NCI-H1092 (cell line): ENCODE data around the gene UBE2D3.
"Not testable (repeated sequence)": the region's sequence is repeated elsewhere in the genome, so short reads cannot be mapped to it uniquely, and the experiment has no call there.

ENCODE experiments used
- DNase-seq: peaks from one replicate; lab custom pipeline; 2025; lab: John Stamatoyannopoulos, UW

UBE2D3 gene

GRCh38 chr4:102826890-102827673 lies at the start of gene UBE2D3:
UBE2D3 (minus strand) TSS chr4:102827551; CDS start chr4:102826508, 1,043 bp downstream.
- peak; percentile 94 for DNase-seq

- DNase-seq, result no peak
Observed at GRCh38 chr4:102871772-102872171, 44.4 kb upstream of the UBE2D3 start.

- no peak for DNase-seq
Observed at GRCh38 chr4:102869569-102870197, 42.3 kb upstream of the UBE2D3 start.

GRCh38 chr4:102868781-102869568 lies 41.6 kb upstream of the UBE2D3 start, which contains the start of gene CISD2:
CISD2 (plus strand) TSS chr4:102868992; CDS start chr4:102869085, 93 bp downstream.
- peak; percentile 91 for DNase-seq

- DNase-seq, result peak; percentile 41
Observed at GRCh38 chr4:102868153-102868780, 40.9 kb upstream of the UBE2D3 start.

GRCh38 chr4:102867278-102868152 lies 40.2 kb upstream of the UBE2D3 start:
- DNase-seq, result no peak

- DNase-seq, result not testable (repeated sequence)
Observed at GRCh38 chr4:102865327-102865726, 38.0 kb upstream of the UBE2D3 start.

- no peak for DNase-seq
Observed at GRCh38 chr4:102862747-102863146, 35.4 kb upstream of the UBE2D3 start.

- no peak for DNase-seq
Observed at GRCh38 chr4:102862016-102862415, 34.7 kb upstream of the UBE2D3 start.

- no peak for DNase-seq
Observed at GRCh38 chr4:102860611-102861324, 33.4 kb upstream of the UBE2D3 start.

GRCh38 chr4:102858828-102859464 lies 31.6 kb upstream of the UBE2D3 start:
- DNase-seq, result no peak

GRCh38 chr4:102850370-102850769 lies 23.0 kb upstream of the UBE2D3 start:
- no peak for DNase-seq

- no peak for DNase-seq
Observed at GRCh38 chr4:102849579-102850104, 22.3 kb upstream of the UBE2D3 start.

GRCh38 chr4:102847687-102848086 lies 20.3 kb upstream of the UBE2D3 start:
- no peak for DNase-seq

GRCh38 chr4:102843938-102844337 lies 16.6 kb upstream of the UBE2D3 start:
- DNase-seq, result no peak

- DNase-seq, result no peak
Observed at GRCh38 chr4:102843273-102843672, 15.9 kb upstream of the UBE2D3 start.

- no peak for DNase-seq
Observed at GRCh38 chr4:102842367-102842766, 15.0 kb upstream of the UBE2D3 start.

- DNase-seq, result no peak
Observed at GRCh38 chr4:102836596-102836995, 9.2 kb upstream of the UBE2D3 start.

GRCh38 chr4:102832667-102833066 lies 5.3 kb upstream of the UBE2D3 start:
- DNase-seq, result no peak

GRCh38 chr4:102832105-102832504 lies 4.8 kb upstream of the UBE2D3 start:
- no peak for DNase-seq
